HEK293T (cell line): ENCODE measurements around the gene DHX32.
"Not testable (repeated sequence)": the region's sequence is repeated elsewhere in the genome, so short reads cannot be mapped to it uniquely, and the experiment has no call there.

Experiments used
- ARNT ChIP-seq: fragments of 450-650 bp; IDR thresholded peaks from 2 replicates; pipeline ENCODE4 v1.6.1; 2017; ENCODE audit warnings: mild to moderate bottlenecking
- BHLHE40 ChIP-seq: fragments of 450-650 bp; IDR thresholded peaks from 2 replicates; pipeline ENCODE4 v1.6.1; 2016; ENCODE audit warnings: mild to moderate bottlenecking, moderate library complexity, borderline replicate concordance
- CTBP1 ChIP-seq: fragments of 450-650 bp; IDR thresholded peaks from 2 replicates; pipeline ENCODE4 v1.6.1; 2016; ENCODE audit warnings: borderline replicate concordance
- ELF4 ChIP-seq: fragments of 450-650 bp; IDR thresholded peaks from 2 replicates; pipeline ENCODE4 v1.6.1; 2017; ENCODE audit warnings: antibody characterized with exemption
- FOXM1 ChIP-seq: fragments of 450-650 bp; IDR thresholded peaks from 2 replicates; pipeline ENCODE4 v1.6.1; 2017; ENCODE audit warnings: mild to moderate bottlenecking, borderline replicate concordance
- L3MBTL2 ChIP-seq: fragments of 450-650 bp; conservative IDR thresholded peaks from 2 replicates; pipeline ENCODE4 v1.6.1; 2016; ENCODE audit warnings: mild to moderate bottlenecking
- SP1 ChIP-seq: fragments of 450-650 bp; IDR thresholded peaks from 2 replicates; pipeline ENCODE4 v1.6.1; 2017
- SUZ12 ChIP-seq: fragments of 450-650 bp; IDR thresholded peaks from 2 replicates; pipeline ENCODE4 v1.6.1; 2016; ENCODE audit warnings: mild to moderate bottlenecking
- ZNF384 ChIP-seq: fragments of 450-650 bp; IDR thresholded peaks from 2 replicates; pipeline ENCODE4 v1.6.1; 2016
- TF ChIP-seq, protein P1 (sequence below): fragments of 450-650 bp; IDR thresholded peaks from 2 replicates; pipeline ENCODE4 v1.6.1; 2016

DNA sequence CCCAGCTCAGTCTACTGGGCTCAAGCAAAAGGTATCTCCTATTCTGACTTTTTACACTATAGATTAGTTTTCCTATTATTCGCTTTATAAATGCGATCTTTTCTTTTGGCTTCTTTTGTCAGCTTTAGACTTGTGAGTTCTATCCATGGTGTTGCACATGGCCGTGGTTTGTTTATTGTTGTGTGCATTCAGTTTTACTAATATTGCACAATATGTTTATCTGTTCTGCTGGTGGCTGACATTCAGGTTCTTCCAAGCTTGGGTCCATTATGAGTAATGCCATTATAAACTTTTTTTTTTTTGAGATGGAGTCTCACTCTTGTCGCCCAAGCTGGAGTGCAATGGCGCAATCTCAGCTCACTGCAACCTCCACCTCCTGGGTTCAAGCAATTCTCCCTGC is 46.2 kb upstream of the DHX32 start:
- not testable (repeated sequence) for TF ChIP-seq BHLHE40, ZNF384, ARNT, ELF4, FOXM1, SP1, SUZ12, CTBP1, L3MBTL2
- TF ChIP-seq, protein P1, sequence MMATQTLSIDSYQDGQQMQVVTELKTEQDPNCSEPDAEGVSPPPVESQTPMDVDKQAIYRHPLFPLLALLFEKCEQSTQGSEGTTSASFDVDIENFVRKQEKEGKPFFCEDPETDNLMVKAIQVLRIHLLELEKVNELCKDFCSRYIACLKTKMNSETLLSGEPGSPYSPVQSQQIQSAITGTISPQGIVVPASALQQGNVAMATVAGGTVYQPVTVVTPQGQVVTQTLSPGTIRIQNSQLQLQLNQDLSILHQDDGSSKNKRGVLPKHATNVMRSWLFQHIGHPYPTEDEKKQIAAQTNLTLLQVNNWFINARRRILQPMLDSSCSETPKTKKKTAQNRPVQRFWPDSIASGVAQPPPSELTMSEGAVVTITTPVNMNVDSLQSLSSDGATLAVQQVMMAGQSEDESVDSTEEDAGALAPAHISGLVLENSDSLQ: not testable (repeated sequence)
